AG09309 (cell line): ENCODE data around the gene HIPK2.

Source experiments
- DNase-seq: peaks from one replicate; pipeline ENCODE4 v3.0.0-alpha.2; 2010; ENCODE audit warnings: low read depth
- H3K4me3 ChIP-seq: 2 replicates; pipeline ENCODE4 v1.5.1; 2011; ENCODE audit warnings: mild to moderate bottlenecking, low read depth, low read length, moderate library complexity; ENCODE audit not compliant: control insufficient read depth
- CTCF ChIP-seq: IDR thresholded peaks from 2 replicates; pipeline ENCODE4 v1.5.1; 2011; ENCODE audit warnings: mild to moderate bottlenecking, low read depth, low read length, inconsistent platforms; ENCODE audit not compliant: insufficient read depth, control insufficient read depth; ENCODE audit errors: missing control alignments

The HIPK2 gene

DNA sequence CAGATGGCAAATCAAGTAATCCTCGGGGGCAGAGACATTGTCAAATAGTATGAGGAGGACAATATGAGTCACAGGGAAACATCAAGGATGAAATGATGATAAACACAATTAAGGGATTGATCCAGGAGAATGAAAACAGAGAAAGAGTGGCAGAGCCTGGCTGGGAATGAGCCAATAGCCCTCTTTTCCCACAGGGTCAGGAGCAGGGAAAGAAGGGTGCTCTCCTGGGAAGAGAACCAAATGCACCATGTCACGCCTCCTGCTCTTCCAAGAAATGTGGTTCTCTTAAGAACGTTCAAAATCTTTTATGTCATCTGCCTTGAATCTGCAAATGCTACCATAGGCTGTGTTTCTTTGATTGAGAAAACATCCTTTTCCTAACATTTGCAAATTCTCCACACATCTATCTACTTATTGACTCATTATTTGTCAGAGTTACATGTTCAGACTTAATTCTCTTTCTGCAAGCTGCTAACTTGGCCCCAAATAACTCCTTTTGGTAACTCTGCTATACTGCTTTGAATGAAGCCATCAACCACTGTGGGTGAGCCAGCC, 50.6 kb downstream of the HIPK2 start:
- no peak for TF ChIP-seq CTCF
- no peak overlapping the region for H3K4me3 ChIP-seq
- DNase-seq: peak; percentile 18

DNA sequence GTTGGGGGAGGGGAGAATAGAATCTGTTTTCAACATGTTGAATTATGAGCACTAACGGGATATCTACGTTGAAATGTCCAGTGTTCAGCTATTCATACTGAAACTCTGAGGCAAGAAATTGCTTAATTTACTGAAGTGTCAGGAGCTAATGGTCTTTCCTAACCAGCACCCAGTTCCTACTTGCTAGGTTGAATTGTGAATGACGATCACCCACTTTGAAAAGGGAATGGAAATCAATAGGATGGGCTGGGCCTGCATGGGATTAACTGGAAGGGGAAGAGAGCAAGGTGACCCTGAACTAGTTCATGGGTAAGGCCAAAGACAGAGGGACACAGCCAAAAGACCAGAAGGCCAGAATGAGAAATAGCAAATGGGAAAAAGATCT, 51.3 kb downstream of the HIPK2 start:
- no peak overlapping the region for H3K4me3 ChIP-seq
- TF ChIP-seq CTCF: no peak
- no peak for DNase-seq

DNA sequence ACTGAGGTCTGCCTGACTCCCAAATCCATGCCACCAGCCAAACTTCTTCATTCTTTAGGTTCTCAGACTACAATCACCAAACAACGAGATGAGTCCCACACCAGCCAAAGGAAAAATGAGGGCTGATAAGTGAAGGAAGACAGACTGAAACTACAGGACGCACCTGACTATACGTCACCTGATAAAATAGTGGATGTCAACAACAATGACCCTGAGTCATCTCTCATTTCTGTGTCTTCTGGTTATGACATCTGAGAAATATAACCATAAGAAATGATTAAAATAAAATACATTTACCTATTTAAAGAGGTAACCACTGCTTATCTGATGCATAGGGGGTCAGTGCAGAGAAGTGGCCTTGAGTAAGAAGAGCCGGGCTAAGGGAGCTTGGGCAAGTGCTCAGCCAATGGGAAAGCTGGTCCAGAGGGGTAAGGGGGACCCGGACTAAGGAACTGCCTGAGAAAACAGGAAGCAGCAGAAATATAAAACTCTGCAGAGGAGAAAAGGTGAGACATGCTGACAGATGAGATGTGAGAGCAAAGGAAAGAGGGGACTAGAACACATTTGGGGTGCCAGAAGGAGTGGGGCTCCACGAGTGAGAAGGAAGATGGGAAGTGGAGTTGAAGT, 51.8 kb downstream of the HIPK2 start:
- TF ChIP-seq CTCF: no peak
- H3K4me3 ChIP-seq: no peak overlapping the region
- no peak for DNase-seq

DNA sequence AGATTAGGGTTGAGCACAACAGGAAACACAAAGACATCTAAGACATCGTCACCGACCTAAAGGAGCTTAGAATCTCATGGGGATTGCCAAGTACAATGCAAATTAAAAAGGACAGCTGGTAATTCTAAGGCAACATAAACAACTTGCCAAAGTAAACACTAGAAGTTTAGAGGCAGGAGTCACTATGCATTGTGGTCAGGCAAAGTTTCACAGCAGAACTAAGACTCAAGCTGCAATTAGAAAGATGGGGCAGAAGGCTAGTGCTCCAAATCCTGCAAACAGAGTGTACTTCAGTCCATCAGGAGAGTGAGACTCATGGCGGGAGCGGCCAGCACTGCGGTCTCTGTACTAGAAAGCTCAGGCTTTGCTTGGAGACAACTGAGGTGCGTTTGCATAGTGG, 52.7 kb downstream of the HIPK2 start:
- peak; percentile 50 for DNase-seq
- H3K4me3 ChIP-seq: no peak overlapping the region
- no peak for TF ChIP-seq CTCF

DNA sequence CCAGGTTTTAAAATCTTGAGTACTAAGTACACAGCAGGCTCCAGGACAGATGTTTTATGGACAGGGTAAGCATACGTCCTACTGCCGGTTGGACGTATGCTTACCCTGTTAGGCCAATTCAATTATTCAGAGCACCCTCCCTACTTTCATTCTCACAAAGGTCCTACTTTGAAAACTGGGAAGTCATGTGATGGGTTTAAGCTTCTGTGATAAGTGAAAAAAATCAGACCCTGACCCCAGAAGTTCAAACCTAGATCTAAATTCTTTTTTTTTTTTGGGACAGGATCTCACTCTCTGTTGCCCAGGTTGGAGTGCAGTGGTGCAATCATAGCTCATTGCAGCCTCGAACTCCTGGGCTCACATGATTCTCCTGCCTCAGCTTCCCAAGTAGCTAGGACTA, 55.2 kb downstream of the HIPK2 start:
- TF ChIP-seq CTCF: no peak
- DNase-seq: no peak
- H3K4me3 ChIP-seq: no peak overlapping the region

GRCh38 chr7:139721821-139722220, 56.0 kb downstream of the HIPK2 start:
- DNase-seq: no peak
- no peak for TF ChIP-seq CTCF
- H3K4me3 ChIP-seq: no peak overlapping the region

- no peak for DNase-seq
- no peak overlapping the region for H3K4me3 ChIP-seq
- TF ChIP-seq CTCF: no peak
Observed at GRCh38 chr7:139721417-139721816, 56.4 kb downstream of the HIPK2 start.
